Stimulated activated CD4-positive, alpha-beta T cell treated with anti-CD3 and anti-CD28 coated beads, Interleukin-1b, Interleukin-23, amount 100 ng/mL, for 4 hours (primary cell): ENCODE data around the gene FUCA2.

ENCODE experiments used
- DNase-seq, 2 donors: peaks; one replicate each; pipeline ENCODE4 v3.0.0-alpha.2; 2020; ENCODE audit warnings: low read depth in 2 of 2

The FUCA2 gene, protein sequence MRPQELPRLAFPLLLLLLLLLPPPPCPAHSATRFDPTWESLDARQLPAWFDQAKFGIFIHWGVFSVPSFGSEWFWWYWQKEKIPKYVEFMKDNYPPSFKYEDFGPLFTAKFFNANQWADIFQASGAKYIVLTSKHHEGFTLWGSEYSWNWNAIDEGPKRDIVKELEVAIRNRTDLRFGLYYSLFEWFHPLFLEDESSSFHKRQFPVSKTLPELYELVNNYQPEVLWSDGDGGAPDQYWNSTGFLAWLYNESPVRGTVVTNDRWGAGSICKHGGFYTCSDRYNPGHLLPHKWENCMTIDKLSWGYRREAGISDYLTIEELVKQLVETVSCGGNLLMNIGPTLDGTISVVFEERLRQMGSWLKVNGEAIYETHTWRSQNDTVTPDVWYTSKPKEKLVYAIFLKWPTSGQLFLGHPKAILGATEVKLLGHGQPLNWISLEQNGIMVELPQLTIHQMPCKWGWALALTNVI

DNA sequence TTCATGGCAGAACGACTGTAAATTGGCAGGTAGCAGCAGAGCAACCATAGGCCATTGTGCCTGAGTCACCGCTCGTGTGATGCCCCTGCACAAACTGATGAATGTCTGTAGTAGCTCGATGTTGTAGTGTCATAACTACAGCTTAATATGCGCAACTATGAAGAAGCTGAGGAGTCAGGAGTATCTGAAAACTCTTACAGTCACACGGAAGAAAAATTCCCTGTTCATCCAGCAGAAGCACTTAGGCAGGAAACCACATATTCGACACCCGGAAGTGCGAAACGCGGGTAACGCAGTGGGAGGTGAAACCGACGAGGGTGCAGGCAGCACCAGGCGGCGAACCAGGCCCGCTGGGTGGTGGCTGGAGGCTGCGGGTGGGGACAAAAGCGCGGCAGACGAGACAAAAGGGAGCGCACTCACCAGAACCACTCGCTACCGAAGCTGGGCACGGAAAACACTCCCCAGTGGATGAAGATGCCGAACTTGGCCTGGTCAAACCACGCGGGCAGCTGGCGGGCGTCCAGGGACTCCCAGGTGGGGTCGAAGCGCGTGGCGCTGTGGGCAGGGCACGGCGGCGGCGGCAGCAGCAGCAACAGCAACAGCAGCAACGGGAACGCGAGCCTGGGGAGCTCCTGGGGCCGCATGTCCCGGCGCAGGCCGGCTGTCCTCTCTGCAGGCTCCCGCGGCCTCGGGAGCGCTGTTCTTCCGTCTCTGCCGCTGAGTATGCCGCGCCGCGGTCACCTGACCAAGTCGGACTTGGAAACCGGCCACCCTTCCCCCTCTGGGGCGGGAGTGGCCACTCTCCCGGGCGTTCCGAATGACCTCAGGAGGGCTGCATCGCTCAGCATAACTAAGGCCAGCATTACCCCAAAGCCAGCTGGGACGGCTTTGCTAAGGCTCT lies at the start of gene FUCA2:
Gene FUCA2 (minus strand): TSS at position 730 of the 901 bp plus-strand sequence. CDS start 86 bp downstream, at position 644.
- DNase-seq, result peak; percentile 45 to 57

DNA sequence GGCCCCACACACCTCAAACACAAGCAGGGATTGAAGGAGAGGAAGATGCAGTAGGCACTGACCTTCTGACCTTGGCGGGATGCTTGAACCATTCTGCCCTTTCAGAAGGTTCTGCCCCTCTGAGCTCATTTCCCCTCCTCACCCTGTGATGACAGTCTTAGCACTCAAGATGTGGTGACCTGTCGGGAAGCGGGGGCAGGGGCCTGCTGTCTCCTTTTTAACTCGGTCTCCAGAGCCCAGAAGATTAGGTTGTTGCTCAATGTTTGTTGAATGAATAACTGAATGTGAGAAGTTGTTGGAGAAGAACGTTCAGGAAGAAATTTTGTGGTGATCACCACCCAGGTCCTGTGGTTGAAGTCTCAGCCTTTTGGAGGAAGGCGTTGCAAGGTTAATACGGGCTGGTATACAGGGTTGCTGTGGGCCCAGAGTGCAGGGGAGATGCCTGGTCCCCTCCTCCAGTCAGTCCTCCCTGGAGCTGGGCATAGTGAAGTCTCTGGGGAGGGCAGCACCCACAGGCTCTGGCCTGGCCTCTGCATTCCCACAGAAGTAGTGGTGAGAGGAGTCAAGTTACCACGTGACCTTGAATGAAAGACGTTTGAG lies 49.7 kb upstream of the FUCA2 start:
- DNase-seq, result no peak

DNA sequence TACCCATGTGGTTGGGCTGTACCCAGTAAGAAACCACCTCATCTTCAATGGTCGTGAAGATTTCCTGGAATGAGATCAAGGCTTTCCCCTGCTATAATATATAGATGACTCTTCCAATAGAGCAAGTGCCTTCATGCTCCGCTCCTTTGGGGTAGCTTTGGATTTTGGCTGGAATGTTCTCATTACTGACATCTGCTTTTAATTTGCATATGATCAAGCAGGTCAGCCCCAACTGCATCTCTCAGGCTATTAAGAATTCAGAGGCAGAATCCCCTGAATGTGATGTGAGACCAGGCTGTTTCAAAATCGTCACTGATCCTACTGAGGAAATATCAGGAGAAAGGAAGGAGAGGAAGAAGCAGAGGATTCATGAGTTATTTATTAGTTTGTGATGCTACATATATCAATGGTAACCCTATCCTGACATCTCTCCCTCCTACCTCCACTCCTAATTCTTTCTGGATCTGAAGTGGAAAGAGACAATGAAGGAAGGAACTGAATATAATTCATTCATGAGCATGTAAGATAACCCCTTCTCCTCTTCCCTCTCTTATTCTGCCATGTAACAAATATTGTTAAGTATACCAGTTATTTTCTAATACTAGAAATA lies 47.6 kb upstream of the FUCA2 start:
- DNase-seq, result no peak

DNA sequence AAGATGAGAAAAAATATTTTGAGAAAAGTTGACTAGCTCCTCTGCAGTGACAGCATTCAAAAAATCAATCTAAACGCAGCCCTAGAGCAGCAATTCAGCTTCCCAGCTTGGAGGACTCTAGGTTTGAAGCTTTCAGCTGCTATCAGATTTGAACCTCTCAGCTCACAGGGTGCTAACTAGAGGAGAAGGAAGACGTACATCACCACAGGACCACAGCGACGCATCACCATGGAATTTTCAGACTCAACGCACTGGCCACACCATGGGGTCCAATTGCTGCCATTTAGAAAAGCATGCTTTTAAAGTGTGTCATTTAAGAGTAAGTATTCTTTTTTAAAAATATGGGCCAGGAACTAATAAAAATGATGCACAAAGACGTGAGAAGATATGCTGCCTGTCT lies 45.0 kb upstream of the FUCA2 start:
- DNase-seq, result no peak

DNA sequence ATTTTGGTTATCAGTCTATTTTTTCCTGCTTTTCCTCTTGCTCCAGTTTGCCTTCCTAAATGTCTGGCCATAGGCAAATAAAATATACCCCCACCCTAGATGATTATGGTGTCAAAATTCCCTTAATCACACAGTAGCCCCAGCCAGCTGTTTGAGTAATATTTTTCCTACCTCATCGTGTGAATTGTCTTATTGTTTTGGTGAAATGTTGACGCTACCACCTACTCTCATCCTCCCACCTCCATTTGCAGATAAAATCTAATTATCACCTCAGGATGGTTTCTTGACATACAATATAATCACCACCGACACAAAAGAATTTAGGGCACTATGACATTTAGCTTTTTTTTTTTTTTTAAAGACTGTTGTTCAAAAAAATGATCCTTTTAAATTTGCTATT lies 44.1 kb upstream of the FUCA2 start:
- DNase-seq, result no peak

DNA sequence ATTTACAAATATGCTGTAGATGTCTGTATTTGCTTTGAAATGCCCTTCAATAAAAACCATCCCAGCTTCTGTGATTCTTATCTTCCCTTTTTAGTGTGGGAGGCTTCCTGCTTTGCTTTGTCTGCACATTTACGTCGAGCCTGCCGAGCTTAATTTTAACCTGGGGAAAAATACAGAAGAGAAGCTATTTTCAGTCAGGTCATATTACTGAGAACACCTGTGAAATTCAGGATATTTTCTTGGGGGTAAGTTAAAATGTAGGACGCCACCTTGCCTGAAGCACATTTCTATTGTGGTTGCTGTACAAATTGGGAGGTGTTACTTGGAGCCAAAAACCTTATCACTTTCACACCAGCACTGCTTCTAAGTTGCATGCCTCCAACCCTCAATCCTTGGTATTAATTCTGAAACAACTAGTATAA lies 43.6 kb upstream of the FUCA2 start:
- no peak for DNase-seq

DNA sequence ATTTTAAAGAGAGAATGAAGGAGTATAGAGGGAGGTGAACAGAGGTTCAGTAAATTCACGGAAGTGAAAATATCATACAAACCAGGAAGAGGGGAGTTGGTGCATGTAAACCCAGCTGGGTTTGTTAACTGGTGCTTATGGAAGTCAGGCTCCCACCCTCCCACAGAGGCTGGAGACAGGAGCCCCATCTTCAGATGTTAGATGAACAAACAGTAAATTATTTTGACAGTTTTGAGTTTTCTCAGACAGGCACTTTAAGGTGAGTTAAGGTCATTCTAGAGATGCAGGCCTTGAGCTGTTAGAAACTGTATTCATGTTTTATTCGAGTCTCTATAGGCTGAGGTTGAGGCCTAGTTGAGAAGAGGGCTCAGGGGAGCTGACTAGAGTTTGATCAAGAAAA lies 41.8 kb upstream of the FUCA2 start:
- no peak for DNase-seq

DNA sequence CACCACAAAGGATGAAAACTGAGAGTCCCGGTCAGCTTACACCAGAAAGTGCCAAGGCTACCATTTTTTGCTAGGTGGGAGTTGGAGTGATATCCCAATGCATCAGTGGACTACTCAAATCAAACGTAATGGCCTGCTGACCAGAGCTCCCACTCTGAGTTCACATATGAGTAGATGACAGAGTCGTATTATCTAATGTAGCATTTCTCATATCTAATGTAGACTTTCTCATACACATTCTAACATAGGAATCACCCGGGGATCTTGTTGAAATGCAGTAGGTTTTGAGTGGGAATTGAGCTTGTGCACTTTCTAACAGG lies 38.4 kb upstream of the FUCA2 start:
- DNase-seq, result no peak

DNA sequence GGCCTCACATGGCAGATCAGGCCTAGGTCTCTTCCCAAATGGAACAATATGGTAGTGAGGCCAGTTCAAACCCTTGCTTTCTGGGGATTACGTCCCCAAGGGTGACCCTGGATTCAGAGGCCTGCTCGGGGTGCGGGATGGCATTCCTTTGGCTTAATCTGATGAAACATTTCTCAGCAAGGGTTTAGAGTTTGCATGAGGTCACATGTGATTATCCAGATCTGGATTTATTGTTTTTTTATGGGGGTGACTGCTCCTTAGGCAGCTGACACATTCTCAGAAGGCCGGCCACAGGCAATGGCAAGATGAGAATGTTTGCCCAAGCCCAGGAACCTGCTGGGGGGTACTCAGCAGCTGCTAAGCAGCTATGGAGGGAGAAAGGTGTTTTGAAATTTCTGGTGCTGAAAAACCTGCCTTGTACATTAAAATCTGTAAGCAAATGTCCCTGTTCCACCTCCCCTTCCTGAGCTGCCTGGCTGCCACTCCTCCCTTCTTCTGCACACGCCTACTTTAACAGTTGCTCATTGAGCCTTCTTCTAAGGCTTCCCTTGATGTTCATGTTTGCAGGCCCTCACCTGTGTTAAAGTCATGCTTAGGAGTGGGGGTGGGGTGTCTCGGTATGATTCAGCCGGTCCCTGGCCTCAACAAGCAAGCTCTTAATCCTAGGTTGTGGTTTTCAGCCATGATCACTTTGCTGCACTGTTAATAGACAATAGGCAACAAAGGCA lies 37.9 kb upstream of the FUCA2 start:
- peak in 1 of 2 donors; percentile 37 for DNase-seq

DNA sequence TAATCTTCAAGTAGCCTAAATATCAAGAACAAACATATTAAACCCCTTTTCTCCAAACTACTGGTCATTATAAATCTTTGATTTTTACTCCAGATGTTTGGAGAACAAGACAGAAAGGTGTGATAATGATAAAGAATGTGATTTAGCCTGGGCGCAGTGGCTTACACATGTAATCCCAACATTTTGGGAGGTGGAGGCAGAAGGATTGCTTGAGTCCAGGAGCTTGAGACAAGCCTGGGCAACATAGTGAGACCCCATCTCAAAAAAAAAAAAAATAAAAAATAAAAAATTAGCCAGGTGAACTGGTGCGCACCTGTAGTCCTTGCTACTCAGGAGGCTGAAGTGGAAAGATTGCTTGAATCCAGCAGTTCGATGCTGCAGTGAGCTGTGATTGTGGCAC lies 35.1 kb upstream of the FUCA2 start:
- DNase-seq, result no peak

DNA sequence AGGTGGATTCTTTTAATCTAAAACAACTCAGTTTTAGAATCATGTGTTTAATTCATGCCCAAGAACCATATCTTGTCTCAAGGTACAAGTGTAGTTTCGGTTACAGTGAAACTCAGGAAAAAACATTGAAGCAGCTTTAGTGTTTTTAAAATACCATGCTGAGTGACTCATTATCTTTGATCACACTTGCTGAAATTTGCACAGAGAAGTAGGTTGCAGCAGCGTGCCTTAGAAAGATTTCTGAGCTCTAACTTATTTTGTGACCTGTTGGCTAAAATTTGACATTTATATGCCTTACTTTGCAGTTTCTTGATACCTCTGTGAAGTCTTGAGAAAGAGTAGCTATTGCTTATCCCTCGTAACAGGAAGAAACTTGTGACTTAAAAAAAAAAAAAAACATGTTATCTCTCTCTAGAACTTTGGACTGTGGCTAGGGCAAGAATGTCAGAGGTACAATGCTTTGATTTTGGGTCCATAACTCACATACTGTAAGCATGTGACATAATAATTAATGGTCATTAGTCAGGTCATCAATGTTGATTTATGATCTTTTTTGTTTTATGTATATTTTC lies 34.5 kb upstream of the FUCA2 start:
- DNase-seq, result no peak

DNA sequence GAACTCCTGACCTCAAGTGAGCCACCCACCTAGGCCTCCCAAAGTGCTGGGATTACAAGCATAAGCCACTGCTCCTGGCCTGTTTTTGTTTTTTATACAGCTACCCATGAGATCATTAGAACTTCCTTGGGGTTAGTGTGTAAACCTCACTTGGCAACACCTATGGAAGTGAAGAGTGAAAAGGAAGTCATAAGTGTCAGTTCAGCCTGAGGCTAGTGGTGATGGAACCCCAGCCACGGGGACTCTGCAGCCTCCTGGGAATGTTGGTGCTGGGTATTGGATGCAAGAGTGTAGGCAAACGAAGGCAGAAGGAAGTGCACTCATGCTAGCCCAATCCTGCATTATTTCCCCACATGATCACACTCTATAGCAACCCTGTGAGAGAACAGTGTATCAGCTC lies 33.6 kb upstream of the FUCA2 start:
- no peak for DNase-seq

DNA sequence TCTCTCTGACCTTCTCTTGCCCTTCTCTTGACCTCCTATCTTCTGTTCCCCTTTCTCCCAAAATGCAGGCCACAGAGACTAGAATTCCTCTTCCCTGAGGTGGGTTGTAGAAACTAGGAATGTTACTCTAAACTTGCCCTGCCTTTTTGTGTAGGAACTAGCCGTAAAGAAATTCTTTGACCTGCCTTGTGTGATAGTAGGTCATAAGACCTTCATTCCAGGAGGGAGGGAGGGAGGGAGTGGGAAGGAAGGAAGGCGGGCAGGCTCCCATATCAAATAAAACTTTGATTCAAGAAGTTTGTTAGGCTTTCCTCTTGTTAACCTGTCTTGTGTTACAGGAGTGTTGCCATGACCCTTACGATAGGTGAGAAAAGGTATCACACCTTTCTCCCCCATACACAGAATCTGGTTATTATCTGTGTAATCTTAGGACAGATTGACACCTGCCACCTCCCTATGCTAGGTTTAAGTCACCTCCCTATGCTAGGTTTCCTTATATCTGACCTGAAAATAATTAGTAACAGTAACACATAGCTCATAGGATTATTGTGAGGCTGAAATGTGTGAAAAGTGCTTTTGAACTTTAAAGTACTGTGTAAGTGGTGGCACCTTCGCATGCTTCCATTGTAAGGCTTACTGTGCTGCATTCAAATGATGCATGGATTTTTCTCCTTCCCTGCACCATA lies 32.6 kb upstream of the FUCA2 start:
- no peak for DNase-seq

DNA sequence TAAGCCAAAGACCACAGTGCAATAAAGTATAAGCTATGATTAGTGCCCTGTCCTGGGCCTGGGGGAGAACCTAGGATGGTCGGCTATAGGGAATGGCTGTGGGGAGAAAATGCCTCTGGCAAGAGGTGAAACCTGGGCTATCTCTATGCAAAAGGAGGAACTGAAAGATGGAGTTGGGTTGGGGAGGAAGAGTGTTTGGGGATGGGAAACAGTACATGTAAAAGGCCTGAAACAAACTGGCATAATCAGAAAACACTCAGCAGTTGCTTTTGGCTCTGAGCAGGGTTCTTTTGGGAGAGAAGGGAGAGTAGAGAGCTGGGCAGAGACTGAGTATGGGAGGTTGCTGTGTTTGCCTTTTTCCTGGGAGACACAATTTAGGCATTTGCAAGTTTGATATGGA lies 31.9 kb upstream of the FUCA2 start:
- DNase-seq, result no peak

DNA sequence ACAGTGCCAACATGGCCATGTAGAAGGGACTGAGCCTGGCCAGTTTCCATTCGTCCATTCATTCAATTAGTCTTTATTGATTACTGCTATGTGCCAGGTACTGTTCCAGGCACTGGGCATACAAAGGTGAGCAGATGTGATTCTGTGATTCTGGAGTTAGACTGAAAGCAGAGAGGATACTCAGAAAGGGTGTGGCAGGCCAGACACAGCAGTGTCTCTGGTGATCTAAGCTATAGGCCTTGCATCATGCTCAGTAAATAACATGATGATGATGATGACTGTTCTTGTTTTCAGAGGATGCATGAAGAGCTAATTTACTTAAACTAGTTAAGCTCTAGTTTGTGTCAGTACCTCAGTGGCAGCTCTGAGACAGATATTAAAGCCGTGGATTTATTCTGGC lies 31.4 kb upstream of the FUCA2 start:
- DNase-seq, result no peak

DNA sequence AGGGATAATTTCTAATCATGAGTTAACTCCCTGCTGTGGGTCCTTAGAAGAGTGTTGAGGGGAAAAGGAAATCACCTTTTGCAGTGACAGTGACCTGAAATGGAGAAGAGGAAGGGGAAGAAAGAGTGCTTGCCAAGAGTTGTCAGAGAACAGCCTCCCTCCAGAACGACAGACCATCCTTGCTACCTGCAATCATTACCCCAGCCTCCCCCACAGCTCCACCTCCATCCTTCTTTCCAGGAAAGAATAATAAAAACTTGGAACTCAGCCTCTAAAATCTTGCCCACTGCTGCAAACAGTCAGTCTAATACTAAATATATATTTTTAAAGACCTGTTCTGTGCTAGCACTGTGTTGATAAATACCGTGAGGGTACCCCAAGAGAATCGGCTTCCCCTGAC lies 28.7 kb upstream of the FUCA2 start:
- DNase-seq, result no peak

DNA sequence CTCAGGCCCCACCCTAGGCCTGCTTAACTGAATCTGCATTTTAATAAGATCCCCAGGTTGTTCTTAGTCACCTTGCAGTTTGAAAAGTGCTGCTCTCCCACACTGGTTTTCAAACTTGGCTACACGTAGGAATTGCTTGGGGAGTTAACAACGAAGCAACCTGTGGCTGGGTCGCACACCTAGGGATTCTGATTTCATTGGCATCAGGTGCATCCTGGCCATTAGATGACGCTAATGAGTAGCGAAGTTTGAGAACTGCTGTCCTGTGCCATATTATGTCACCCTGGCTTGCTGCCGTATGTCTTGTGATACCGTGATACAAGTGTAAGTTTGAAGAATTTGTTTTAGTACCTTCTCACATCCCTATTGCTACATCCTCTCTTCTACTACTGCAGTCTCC lies 28.2 kb upstream of the FUCA2 start:
- no peak for DNase-seq

DNA sequence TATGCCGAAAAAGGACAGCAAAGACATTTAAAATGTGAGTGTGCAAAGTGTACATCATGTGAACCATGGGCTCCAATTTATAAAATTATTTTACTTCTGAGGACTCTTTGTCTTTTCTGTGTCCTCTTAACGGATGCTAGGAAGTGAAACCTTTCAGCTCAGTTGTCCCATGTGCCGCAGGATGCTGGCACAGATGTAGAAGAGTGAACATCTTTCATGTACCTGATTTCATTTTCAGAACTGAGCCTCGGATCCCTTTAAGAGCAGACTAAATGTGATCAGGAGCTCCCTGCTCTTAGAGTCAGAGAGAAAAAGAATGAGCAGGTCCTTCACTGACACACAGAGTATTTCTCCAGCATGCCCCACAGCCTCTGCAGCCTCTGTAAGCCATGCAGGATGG lies 27.6 kb upstream of the FUCA2 start:
- no peak for DNase-seq

DNA sequence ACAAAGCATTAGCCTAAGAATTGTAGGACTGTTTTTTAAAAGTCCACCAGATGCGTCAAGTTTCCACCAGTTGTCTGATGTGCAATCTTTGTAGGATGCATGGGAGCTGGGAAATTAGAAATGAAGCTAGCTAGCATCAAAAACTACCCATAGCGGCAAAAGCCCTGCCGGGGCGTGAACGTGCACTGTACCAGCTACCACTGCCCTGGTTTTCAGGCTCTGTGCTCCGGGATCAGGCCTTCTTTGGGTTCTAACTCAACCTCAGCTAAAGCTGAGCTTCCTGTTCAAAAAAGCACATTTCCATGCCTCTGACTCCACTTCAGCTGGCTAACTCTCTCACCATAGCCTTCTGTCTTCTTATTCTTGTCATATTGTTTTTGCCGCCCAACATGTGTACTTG lies 26.9 kb upstream of the FUCA2 start:
- no peak for DNase-seq

DNA sequence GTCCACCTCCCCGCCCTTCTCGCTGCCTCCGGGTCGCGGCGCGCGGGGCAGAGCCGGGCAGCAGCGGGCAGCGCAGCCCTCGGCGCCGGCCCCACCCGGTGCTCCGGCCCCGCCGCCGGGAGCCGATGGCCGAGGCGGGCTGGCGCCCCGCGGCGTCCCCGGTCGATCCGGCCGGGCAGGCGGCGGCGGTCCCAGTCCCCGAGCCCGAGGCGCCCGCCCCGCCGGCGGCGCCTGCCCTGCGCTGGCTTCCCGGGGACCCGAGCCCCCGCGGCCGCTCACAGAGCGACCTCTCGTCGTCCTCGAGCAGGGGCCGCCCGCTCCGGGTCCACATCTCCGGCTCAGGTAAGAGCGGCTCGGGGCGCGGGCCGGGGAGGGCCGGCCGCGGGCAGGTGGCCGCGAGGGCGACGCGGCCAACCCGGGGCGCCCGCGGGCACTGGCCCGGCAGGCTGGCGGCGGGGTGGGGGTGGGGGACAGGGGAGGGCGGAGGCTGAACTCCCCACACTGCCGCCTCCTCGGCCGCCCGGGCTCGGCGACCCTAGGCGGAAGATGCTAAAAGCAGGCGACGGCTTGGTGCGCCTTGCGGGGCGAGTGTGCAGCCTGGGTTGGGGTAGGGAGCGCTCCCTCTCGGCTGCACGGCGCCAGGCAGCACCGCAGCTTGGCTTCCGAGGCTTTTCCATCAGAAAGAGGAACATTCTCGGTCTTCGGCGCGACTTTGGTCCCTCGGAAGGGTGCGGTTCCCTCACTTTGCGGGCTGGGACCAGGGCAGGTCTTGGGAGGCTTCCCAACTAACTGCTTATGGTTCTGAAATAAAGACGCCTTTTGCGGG lies 25.6 kb upstream of the FUCA2 start:
- DNase-seq, result peak; percentile 44 to 48
